ENCODE data around the gene PAPPA.

Gene PAPPA

DNA sequence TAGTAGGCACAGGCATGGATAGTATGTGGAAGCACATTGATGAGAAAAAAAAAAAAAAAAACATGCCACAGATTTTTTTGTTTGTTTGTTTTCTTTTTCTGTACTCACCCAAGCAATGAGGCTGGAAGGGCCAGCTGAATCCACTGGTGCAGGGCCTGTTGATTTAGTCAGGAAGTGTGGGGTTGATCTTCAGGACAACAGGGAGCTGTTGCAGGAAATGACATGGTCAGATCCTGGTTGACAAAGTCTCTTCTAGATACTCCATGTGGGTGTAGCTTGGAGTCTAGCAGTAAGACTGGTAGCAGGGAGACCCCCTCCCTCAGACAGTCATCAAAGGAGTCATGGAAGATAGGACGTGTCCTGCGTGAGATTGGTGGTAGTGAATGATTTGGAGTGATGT lies 191.8 kb downstream of the PAPPA start:
- H3K27me3 ChIP-seq (replicated peaks; ENCODE audit: control insufficient read depth, insufficient read depth, low read length, poor library complexity, severe bottlenecking), result no peaks in the 10 kb centered on the region
- no peaks in the 10 kb centered on the region for H3K4me1 ChIP-seq (ENCODE audit: control insufficient read depth, insufficient read depth, low read length, poor library complexity, severe bottlenecking)
- no peak overlapping the region for H3K4me3 ChIP-seq (ENCODE audit: insufficient read depth, low read depth, low read length, poor library complexity, severe bottlenecking)
- no peaks in the 10 kb centered on the region for H3K36me3 ChIP-seq (ENCODE audit: control insufficient read depth, insufficient read depth, low read length)
- H3K9me3 ChIP-seq (ENCODE audit: control insufficient read depth, low read length), result no peaks in the 10 kb centered on the region
- no peak overlapping the region for H3K27ac ChIP-seq (ENCODE audit: insufficient read depth, low read length, poor library complexity, severe bottlenecking)
- DNase-seq, result no peak

DNA sequence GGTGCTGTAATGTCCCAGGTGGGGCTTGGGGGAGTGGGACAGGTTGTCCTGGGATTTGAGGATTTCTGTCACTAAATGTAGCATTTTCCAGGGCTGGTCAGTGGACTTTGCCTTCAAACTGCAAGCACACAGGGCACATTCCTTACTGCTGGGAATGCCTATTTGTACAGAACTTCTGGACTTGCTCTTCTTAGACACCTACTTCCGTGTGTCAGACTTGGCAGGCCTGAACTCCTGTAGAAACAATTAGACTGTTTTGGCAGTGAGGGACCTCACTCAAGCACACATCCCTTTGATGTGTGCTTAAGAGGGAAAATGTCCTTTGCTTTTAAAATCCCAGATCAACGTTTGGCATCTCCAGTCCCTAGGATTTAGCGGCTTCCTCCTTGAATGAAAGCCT lies 192.2 kb downstream of the PAPPA start:
- no peaks in the 10 kb centered on the region for H3K9me3 ChIP-seq (ENCODE audit: control insufficient read depth, low read length)
- H3K4me3 ChIP-seq (ENCODE audit: insufficient read depth, low read depth, low read length, poor library complexity, severe bottlenecking), result no peak overlapping the region
- H3K27me3 ChIP-seq (replicated peaks; ENCODE audit: control insufficient read depth, insufficient read depth, low read length, poor library complexity, severe bottlenecking), result no peaks in the 10 kb centered on the region
- no peak overlapping the region for H3K27ac ChIP-seq (ENCODE audit: insufficient read depth, low read length, poor library complexity, severe bottlenecking)
- no peaks in the 10 kb centered on the region for H3K36me3 ChIP-seq (ENCODE audit: control insufficient read depth, insufficient read depth, low read length)
- DNase-seq, result no peak
- no peaks in the 10 kb centered on the region for H3K4me1 ChIP-seq (ENCODE audit: control insufficient read depth, insufficient read depth, low read length, poor library complexity, severe bottlenecking)

DNA sequence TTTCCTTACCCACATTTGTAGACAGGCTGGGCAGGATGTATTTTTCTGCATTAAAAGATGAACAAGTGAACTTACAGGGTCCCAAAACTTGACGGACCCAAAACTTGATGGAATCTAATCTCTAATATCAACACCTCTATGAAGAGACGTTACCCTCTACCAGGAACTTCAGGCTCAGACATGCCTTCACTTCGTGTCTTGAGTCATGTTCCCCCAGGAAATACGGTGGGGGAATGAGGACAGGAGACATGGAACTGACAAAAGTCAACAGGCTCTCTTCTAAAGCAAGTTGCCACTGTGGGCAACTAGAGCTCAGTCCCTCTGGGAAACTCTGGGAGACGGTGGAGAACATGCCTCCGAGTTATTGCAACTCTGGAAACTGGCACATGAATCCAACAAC lies 196.1 kb downstream of the PAPPA start:
- no peak overlapping the region for H3K4me3 ChIP-seq (ENCODE audit: insufficient read depth, low read depth, low read length, poor library complexity, severe bottlenecking)
- no peaks in the 10 kb centered on the region for H3K4me1 ChIP-seq (ENCODE audit: control insufficient read depth, insufficient read depth, low read length, poor library complexity, severe bottlenecking)
- no peak for DNase-seq
- no peak overlapping the region for H3K27ac ChIP-seq (ENCODE audit: insufficient read depth, low read length, poor library complexity, severe bottlenecking)
- H3K9me3 ChIP-seq (ENCODE audit: control insufficient read depth, low read length), result no peaks in the 10 kb centered on the region
- no peaks in the 10 kb centered on the region for H3K27me3 ChIP-seq (replicated peaks; ENCODE audit: control insufficient read depth, insufficient read depth, low read length, poor library complexity, severe bottlenecking)
- H3K36me3 ChIP-seq (ENCODE audit: control insufficient read depth, insufficient read depth, low read length), result no peaks in the 10 kb centered on the region

DNA sequence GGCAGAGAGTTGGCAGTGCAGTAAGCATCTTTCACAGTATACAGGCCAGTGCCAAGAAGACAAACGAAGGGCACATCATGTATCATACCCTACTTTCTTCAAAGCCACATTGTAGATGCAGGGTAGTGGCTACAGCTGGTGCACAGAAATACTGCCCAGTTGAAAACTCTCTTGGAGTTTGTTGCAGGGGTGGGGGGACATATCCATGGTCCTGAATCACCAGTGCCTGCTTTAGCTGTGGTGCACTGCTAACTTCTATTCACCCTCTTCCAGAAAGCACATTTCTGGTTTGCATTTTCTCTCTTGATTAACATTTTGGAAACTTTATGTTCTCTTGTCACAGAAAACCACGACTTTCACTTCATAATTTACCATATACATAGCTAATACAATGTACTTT lies 196.6 kb downstream of the PAPPA start:
- no peak overlapping the region for H3K4me3 ChIP-seq (ENCODE audit: insufficient read depth, low read depth, low read length, poor library complexity, severe bottlenecking)
- H3K9me3 ChIP-seq (ENCODE audit: control insufficient read depth, low read length), result no peaks in the 10 kb centered on the region
- H3K4me1 ChIP-seq (ENCODE audit: control insufficient read depth, insufficient read depth, low read length, poor library complexity, severe bottlenecking), result no peaks in the 10 kb centered on the region
- DNase-seq, result no peak
- no peaks in the 10 kb centered on the region for H3K36me3 ChIP-seq (ENCODE audit: control insufficient read depth, insufficient read depth, low read length)
- no peaks in the 10 kb centered on the region for H3K27me3 ChIP-seq (replicated peaks; ENCODE audit: control insufficient read depth, insufficient read depth, low read length, poor library complexity, severe bottlenecking)
- no peak overlapping the region for H3K27ac ChIP-seq (ENCODE audit: insufficient read depth, low read length, poor library complexity, severe bottlenecking)

DNA sequence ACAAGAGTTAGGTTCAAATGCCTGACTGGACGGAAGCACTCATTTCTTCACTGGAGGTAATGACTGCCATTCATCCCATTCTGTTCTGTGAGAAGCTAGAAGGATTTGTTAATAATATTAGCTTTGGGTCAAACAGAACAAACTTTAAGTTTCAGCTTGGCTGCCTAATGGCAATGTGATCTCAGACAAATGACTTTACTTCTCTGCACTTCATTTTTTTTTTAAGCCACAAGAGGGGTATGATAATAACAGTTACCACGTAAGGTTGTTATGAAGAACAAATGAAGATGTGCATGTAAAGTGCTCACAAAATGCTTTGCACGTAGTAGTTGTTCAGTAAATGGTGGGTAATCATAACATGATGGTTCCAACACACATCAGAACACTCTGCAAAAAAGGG lies 199.4 kb downstream of the PAPPA start:
- H3K36me3 ChIP-seq (ENCODE audit: control insufficient read depth, insufficient read depth, low read length), result no peaks in the 10 kb centered on the region

DNA sequence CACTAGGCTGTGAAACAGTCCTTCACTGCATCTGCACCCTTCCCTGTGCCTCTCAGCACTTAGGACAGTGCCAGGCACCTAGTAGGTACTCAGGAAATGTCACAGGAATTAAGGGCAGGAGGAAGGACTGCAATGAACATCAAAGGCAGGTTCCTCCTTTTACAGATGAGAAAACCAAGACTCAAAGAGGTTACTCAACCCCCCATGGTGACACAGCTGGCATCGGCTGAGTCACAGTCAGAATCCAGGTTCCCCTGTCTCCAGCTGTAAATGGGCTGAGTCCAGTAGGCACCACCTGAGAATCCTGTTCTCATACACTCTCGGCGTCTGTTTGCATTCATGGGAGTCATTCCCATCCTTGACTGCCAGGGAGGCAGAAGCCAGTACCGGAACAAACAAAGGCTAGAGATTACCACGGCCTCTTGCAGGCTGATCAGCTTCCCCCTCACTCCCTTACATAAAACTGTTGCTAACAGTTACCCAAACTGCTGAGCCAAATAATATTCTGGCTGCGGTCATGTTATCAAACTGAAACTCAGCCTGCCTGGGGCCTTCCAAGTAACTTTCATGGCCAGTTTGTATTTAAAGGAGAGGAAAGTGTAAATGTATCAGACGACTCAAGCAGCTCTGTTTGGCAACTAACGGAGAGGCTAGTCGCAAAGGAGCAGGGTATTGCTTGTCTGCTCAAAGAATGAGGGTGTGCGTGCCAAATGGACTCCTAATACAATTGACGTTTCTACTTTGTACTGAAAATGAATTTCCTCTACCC lies 201.7 kb downstream of the PAPPA start:
- Histone ChIP-seq H3K9me3 (ENCODE audit: control insufficient read depth, low read length) (no peaks in the 10 kb centered on the region), H3K27ac (ENCODE audit: insufficient read depth, low read length, poor library complexity, severe bottlenecking) (no peak overlapping the region), H3K4me3 (ENCODE audit: insufficient read depth, low read depth, low read length, poor library complexity, severe bottlenecking) (no peak overlapping the region), H3K4me1 (ENCODE audit: control insufficient read depth, insufficient read depth, low read length, poor library complexity, severe bottlenecking) (no peaks in the 10 kb centered on the region), H3K36me3 (ENCODE audit: control insufficient read depth, insufficient read depth, low read length) (no peaks in the 10 kb centered on the region), H3K27me3 (replicated peaks; ENCODE audit: control insufficient read depth, insufficient read depth, low read length, poor library complexity, severe bottlenecking) (no peaks in the 10 kb centered on the region)
- no peak for DNase-seq

More for the DNA sequence above, 199.4 kb downstream of the PAPPA start:
- DNase-seq, result no peak
- Histone ChIP-seq H3K4me1 (ENCODE audit: control insufficient read depth, insufficient read depth, low read length, poor library complexity, severe bottlenecking) (no peaks in the 10 kb centered on the region), H3K27me3 (replicated peaks; ENCODE audit: control insufficient read depth, insufficient read depth, low read length, poor library complexity, severe bottlenecking) (no peaks in the 10 kb centered on the region), H3K4me3 (ENCODE audit: insufficient read depth, low read depth, low read length, poor library complexity, severe bottlenecking) (no peak overlapping the region), H3K9me3 (ENCODE audit: control insufficient read depth, low read length) (no peaks in the 10 kb centered on the region), H3K27ac (ENCODE audit: insufficient read depth, low read length, poor library complexity, severe bottlenecking) (no peak overlapping the region)

DNA sequence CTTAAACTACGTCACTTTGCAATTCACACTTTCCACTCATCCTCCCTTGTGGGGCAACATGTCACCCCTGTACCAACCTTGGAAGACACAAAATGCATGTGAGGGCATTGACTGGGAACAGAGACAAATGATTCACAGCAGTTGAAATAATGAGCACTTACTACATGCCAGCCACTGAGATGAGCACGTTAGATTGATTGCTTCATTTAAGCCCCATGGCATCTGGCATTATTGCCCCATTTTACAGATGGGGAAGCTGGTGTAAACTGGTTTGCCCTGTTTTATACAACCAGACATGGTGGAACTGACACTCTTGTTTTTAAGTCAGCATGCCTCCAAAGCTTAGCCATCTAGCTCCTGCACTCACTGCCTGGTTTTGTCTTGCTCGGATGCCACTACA lies 204.7 kb downstream of the PAPPA start:
- no peaks in the 10 kb centered on the region for H3K27me3 ChIP-seq (replicated peaks; ENCODE audit: control insufficient read depth, insufficient read depth, low read length, poor library complexity, severe bottlenecking)
- DNase-seq, result no peak

DNA sequence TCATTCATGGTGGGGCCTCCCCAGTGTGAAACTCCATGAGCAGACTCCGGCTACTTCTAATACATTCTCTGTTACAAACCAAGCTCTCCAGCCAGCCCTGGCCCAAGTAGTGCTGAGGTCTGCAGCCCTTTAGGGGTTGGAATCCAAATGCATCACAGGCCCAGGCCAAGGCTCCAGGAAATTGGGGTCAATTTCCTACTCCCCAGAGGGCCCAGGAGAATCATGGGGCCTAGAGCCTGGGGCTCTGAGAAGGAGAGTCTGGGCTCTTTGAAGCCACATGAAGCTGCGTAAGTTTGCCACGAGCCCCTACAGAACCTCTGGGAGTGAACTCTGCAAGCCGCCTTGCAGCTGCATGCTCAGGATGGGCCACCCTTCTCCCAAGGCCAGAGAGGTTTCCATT lies 206.4 kb downstream of the PAPPA start:
- no peak for DNase-seq
- no peak overlapping the region for H3K27ac ChIP-seq (ENCODE audit: insufficient read depth, low read length, poor library complexity, severe bottlenecking)

More for the DNA sequence above, 204.7 kb downstream of the PAPPA start:
- Histone ChIP-seq H3K4me3 (ENCODE audit: insufficient read depth, low read depth, low read length, poor library complexity, severe bottlenecking) (no peak overlapping the region), H3K4me1 (ENCODE audit: control insufficient read depth, insufficient read depth, low read length, poor library complexity, severe bottlenecking) (no peaks in the 10 kb centered on the region), H3K9me3 (ENCODE audit: control insufficient read depth, low read length) (no peaks in the 10 kb centered on the region), H3K27ac (ENCODE audit: insufficient read depth, low read length, poor library complexity, severe bottlenecking) (no peak overlapping the region), H3K36me3 (ENCODE audit: control insufficient read depth, insufficient read depth, low read length) (no peaks in the 10 kb centered on the region)

DNA sequence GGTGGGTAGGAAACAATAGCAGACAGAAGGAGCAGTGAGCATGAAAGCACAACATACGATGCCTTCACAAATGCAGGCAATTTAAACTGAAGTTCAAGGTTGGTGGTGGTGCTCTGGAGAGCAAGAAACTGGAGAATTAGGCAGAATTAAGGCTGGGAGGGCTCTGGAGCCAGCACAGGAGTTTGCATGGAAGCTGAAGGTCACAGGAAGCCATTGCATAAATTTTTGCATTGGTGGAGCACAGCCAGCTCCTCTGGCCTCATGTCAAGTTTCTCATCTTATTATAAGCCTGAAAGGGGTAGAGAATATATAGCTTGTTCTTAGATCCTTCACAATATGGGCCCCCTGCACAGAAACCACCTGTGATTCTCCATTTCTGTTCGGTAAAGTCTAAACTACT lies 207.4 kb downstream of the PAPPA start:
- no peaks in the 10 kb centered on the region for H3K9me3 ChIP-seq (ENCODE audit: control insufficient read depth, low read length)
- no peaks in the 10 kb centered on the region for H3K27me3 ChIP-seq (replicated peaks; ENCODE audit: control insufficient read depth, insufficient read depth, low read length, poor library complexity, severe bottlenecking)
- no peaks in the 10 kb centered on the region for H3K4me1 ChIP-seq (ENCODE audit: control insufficient read depth, insufficient read depth, low read length, poor library complexity, severe bottlenecking)
- no peaks in the 10 kb centered on the region for H3K36me3 ChIP-seq (ENCODE audit: control insufficient read depth, insufficient read depth, low read length)
- no peak overlapping the region for H3K27ac ChIP-seq (ENCODE audit: insufficient read depth, low read length, poor library complexity, severe bottlenecking)
- no peak overlapping the region for H3K4me3 ChIP-seq (ENCODE audit: insufficient read depth, low read depth, low read length, poor library complexity, severe bottlenecking)
- no peak for DNase-seq

More for the DNA sequence above, 206.4 kb downstream of the PAPPA start:
- Histone ChIP-seq H3K4me1 (ENCODE audit: control insufficient read depth, insufficient read depth, low read length, poor library complexity, severe bottlenecking) (no peaks in the 10 kb centered on the region), H3K9me3 (ENCODE audit: control insufficient read depth, low read length) (no peaks in the 10 kb centered on the region), H3K36me3 (ENCODE audit: control insufficient read depth, insufficient read depth, low read length) (no peaks in the 10 kb centered on the region), H3K27me3 (replicated peaks; ENCODE audit: control insufficient read depth, insufficient read depth, low read length, poor library complexity, severe bottlenecking) (no peaks in the 10 kb centered on the region), H3K4me3 (ENCODE audit: insufficient read depth, low read depth, low read length, poor library complexity, severe bottlenecking) (no peak overlapping the region)

DNA sequence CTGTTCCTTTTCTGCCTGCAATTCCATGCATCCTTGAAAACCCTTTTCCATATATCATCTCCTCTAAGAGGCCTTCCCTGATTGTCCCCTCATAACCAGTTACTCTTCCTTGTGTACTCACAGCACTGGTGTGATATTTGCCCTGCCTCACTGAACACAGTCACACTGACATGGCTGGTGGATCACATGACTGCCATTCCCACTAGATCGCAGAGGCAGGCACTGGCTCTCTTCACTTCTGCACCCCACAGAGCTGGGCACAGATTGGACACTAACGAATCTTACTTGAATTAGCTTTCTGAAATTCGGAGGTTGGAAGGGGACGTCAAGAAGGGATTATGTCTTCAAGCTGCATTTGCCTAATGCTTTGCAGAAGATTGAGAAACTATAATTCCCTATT lies 208.0 kb downstream of the PAPPA start:
- DNase-seq, result no peak
- no peak overlapping the region for H3K27ac ChIP-seq (ENCODE audit: insufficient read depth, low read length, poor library complexity, severe bottlenecking)
- H3K4me3 ChIP-seq (ENCODE audit: insufficient read depth, low read depth, low read length, poor library complexity, severe bottlenecking), result no peak overlapping the region
- H3K9me3 ChIP-seq (ENCODE audit: control insufficient read depth, low read length), result no peaks in the 10 kb centered on the region
- no peaks in the 10 kb centered on the region for H3K36me3 ChIP-seq (ENCODE audit: control insufficient read depth, insufficient read depth, low read length)
- H3K4me1 ChIP-seq (ENCODE audit: control insufficient read depth, insufficient read depth, low read length, poor library complexity, severe bottlenecking), result no peaks in the 10 kb centered on the region
- H3K27me3 ChIP-seq (replicated peaks; ENCODE audit: control insufficient read depth, insufficient read depth, low read length, poor library complexity, severe bottlenecking), result no peaks in the 10 kb centered on the region

Data from effector memory CD4-positive, alpha-beta T cell (primary cell).